NT2/D1 (cell line): Measurements from ENCODE around the gene BANF1.

Experiments
- SUZ12 ChIP-seq: IDR thresholded peaks from 2 replicates; pipeline ENCODE4 v1.6.1; 2011; ENCODE audit not compliant: insufficient read length, insufficient read depth; ENCODE audit errors: extremely low read depth
- YY1 ChIP-seq: IDR thresholded peaks from 2 replicates; pipeline ENCODE4 v1.6.1; 2011; ENCODE audit not compliant: insufficient read length, insufficient read depth
- ZNF274 ChIP-seq: IDR thresholded peaks from 2 replicates; pipeline ENCODE4 v1.6.1; 2011; ENCODE audit warnings: mild to moderate bottlenecking, low read depth, low read length

- TF ChIP-seq SUZ12 (no peak), YY1 (no peak), ZNF274 (no peak)
Measured at GRCh38 chr11:65964906-65965305, 37.4 kb upstream of the BANF1 start.
